NCI-H2171 (cell line): ENCODE results near the gene S100A16.

Experiments used
- DNase-seq: peaks from one replicate; lab custom pipeline; 2025; lab: John Stamatoyannopoulos, UW

The S100A16 gene

DNA sequence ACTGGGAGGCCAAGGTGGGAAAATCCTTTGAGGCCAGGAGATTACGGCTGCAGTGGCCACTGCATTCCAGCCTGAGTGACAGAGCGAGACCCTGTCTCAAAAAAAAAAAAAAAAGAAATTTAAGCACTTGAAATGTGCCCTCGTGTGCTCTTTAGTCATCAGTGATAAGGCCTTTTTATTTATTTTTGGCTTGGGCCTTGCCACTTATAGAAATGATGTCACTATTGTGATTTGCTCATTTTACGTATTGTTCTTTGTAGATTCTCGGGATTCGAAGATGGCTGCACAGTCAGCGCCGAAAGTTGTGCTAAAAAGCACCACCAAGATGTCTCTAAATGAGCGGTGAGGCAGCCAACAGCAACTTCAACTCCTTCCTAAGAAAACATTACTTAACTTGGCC, 23.4 kb upstream of the S100A16 start:
- no peak for DNase-seq

- DNase-seq, result no peak
These were observed 22.9 kb upstream of the S100A16 start for GRCh38 chr1:153635872-153636271.

GRCh38 chr1:153633754-153634665, 21.1 kb upstream of the S100A16 start, which contains the start of gene CHTOP:
Gene CHTOP (plus strand): TSS chr1:153634066. CDS start chr1:153636589, 2,523 bp downstream.
- peak; percentile 95 for DNase-seq

DNA sequence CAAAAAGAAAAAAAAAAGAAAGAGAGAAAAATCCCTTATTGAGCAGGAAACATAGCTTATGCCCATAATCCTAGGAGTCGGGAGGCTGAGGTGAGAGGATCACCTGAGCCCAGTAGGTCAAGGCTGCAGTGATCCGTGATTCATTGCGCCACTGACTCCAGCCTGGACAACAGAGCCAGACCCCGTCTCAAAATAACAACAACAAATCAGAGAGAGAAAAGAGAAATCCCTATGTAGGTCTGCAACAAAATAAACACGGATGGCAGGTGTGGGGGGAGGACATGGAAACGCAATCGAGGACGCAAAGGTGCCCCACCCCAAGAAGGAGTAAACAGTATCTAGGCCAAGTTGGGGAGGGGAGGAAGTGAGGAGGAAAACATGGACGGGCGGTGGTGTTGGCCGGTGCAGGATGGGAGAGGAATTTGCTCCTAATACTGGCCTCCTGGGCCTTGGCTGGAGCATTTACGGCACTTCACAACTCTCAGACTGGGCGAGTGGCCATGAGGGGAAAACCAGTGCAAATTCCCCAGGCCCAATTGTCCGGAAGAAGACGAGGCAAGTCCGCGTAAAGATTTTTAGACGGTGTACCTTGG, 20.3 kb upstream of the S100A16 start:
- DNase-seq, result no peak

- DNase-seq, result no peak
These were observed 18.4 kb upstream of the S100A16 start for GRCh38 chr1:153631047-153632022.

GRCh38 chr1:153630384-153630783, 17.4 kb upstream of the S100A16 start:
- no peak for DNase-seq

DNA sequence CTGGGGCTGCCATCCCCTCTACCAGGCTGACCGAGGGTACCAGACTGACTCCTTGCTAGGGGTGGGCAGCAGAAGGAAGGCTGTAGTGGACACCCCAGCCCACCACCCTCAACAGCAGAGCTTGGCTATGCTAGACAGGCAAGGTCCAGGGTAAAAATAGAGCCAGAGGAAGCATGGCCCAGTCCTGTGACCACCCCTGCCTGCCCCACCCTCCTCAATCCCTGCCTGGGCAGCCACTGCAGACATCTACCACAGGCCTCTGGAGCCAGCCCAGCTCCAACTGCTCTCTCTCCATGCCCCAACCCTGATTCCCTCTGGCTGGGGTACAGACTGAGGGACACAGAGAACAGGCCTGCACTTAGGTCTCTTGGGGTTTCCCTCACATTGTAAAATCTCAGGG, 17.0 kb upstream of the S100A16 start:
- no peak for DNase-seq

DNA sequence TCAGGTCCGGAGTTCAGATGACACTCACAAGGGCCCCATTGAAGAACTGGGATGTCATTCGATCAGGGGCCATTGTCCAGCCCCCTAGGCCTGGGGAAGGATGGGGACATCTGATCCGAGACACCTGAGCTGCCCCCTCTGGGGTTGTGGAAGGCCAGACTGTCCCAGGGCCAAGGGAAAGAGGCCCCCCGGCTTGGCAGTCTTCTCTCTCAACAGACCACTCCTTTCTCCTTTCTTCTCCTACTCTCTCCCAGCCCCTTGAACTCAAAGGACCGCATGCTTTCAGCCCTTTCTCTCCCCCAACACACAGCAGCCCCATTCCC, 16.4 kb upstream of the S100A16 start:
- no peak for DNase-seq

DNA sequence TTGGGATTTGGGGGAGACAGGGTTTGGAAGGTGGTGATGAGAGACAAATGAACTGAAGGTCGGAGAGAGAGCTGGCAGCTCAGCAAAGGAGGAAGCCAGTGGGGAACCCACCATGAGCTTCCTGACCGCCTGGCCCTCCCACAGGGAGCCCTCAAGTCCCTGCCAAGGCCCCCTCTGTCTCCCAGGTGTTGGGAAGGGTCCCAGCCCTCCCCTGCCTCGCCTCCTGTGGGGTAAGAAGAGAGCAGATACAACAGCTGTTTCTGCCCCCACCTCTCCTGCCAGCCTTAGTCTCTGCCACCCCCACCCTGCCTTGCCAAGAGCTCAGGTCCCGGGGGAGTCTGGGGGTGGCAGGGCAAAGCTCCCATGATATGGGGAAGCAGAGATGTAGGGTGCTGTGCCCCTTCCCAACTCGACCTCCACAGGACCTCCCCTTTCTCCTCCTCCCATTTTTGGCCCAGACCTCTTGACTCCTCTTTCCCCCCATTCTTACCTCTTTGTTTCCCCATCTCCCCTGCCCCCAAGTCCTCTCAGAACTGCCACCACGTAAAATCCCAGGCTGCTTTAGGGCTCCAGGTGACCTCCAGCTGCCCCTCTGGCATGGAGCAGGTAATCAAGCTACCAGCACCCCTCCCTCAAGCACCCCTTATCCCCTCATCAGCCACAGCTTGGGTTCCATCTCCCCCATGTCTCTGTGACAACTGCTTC, 15.9 kb upstream of the S100A16 start:
- no peak for DNase-seq

GRCh38 chr1:153627715-153628626, 15.0 kb upstream of the S100A16 start, which contains the start of gene S100A1:
Gene S100A1 (plus strand): TSS chr1:153628434. CDS start chr1:153630522, 2,088 bp downstream.
- no peak for DNase-seq

DNA sequence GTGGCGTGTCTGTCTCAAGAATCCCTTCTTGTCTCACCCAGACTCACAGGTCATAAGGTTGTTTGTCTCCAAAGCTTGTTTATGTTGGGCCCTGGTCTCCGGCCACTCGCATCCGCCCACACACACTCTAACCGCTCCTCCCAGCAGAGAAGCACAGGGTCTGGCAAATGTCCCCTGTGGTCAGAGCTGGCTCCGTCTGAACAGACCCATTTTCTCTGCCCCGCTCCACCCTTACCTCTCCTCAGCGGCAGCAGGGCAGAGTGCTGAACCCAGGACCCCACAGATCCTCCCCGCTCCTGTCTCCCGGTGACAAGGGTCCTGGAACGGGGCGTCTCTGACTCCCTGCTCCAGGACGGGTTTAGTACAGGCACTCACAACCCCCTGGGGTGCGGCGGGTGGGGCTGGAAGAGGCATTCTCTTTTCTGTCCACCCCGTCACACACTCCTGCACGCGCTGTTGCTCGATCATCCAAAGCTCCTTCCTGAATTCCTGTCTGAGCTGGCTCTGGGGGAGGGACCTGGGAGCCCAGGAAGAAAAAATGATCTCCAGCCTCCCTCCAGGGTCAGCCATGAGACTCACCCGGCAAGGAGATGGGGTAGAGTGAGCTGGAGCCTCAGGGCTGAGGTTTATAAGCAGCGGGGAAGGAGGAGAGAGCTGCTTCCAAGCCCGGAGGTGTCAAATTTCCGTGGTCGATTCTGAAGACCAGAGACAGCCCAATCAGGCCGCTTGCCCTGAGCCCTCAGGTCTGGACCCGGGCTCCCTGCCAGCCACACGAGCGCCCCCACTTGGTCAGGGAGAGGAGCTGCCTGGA, 14.2 kb upstream of the S100A16 start, which contains the start of gene S100A13:
Gene S100A13, minus strand, starts transcription at position 602 of the 811 bp plus-strand sequence. CDS start 1,033 bp downstream, outside the sequence.
- DNase-seq, result peak; percentile 27

GRCh38 chr1:153626477-153626903, 13.6 kb upstream of the S100A16 start:
- DNase-seq, result no peak

- DNase-seq, result no peak
These were observed 12.2 kb upstream of the S100A16 start for GRCh38 chr1:153624965-153625611.

- DNase-seq, result no peak
These were observed 10.2 kb upstream of the S100A16 start for GRCh38 chr1:153623101-153623500.

DNA sequence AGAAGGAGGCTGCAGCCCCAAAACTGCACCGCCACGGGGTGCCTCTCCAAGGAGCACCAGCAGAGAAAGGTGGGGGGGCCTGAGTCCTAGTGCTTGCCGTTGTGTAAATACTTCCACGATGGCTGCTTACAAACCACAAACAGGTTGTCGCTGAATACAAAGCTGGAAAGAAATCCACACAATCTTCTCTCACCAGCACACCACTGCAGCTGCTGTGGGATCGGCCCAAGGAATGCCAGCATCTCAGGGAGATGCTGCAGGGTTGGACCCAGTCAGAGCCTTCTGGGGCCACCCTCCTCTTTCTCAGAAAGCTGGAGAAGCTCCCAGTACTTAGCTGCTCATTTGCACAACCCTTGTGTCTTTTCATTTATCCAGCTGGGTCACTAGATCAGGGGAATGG, 6.2 kb upstream of the S100A16 start:
- DNase-seq, result no peak

DNA sequence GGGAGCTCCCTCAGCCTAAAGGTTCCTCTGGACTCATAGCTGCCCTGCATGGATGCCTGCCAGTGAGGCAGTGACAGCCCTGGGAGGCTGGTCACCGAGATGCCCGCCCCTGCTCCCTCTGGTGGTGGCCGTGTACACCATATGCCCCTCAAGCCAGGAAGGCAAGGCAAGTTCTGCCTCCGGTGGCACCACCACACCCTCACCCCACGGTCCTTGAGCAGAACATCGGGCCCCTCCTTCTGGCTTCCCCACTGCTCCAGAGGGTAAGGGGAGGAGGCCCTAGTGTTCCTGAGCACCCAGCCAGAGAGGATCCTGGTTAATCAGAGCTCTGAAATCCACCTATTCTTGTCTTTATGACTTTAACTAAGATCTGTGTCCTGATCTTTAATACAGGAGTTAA, 4.7 kb upstream of the S100A16 start:
- no peak for DNase-seq

DNA sequence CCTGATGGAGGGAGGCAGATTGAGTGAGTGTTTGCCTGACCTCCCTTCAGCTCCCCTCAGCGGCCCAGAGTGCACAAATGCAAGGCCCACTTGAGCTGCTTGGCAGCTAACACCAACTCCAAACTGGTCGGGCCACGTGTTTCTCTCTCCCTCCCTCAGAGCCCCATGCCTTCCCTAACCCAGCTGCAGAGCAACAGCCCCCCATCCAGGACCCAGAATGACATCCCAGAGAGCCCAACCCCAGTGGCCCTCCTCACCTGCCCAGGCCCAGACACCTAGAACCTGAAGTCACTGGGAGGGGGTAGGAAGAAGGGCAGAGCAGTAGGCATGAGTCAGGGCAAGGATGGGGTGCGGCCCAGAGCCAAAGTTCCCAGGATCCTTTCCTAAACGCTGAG, 4.0 kb upstream of the S100A16 start:
- DNase-seq, result no peak

DNA sequence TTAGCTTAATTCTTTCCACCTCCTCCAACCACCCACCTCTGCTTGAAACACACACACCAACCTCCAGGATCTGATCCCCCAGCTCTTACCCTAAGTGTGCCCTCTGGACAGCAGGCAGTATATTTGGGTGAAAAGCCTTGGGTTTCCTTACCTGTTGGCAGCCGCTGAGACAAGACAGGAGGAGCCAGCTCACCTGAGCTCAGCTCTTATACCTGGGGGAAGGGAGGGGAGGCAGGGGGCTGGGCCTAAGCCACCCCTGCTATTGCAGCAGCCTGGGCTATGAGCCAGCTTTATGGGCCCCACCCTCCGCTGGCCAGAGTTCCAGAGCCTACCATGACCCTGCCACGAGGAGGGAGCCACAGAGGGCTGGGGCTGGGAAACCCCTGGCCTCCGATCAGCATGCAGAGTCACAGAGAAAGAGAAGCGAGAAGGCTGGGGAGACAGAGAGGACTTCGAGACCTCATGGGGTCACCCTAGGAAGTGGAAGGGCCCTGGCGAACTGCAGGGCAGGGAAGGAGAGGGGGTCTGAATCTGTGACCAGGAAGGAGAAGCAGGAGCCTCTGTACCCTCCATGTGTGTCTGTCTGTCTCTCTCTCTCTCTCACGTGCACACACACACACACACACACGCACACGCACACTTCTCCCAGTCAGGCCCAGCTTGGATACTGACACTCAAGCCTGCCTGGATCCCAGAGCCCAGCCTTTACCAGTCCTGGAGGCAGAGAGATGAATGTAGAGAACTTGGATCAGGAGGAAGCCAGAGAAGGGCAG, 3.4 kb upstream of the S100A16 start, which contains the start of gene S100A14:
Gene S100A14, minus strand, starts transcription at position 182 of the 773 bp plus-strand sequence. CDS start 467 bp downstream, outside the sequence.
- no peak for DNase-seq
